Measurements from ENCODE around the gene MROH2B. TPM values are rescaled to one million over a fixed set of nuclear protein-coding genes. Genes with fewer than 3 reads are reported as not detected.

MROH2B gene
- total and polyA plus RNA-seq, 7 experiments from 2014 or later, result not detected

DNA sequence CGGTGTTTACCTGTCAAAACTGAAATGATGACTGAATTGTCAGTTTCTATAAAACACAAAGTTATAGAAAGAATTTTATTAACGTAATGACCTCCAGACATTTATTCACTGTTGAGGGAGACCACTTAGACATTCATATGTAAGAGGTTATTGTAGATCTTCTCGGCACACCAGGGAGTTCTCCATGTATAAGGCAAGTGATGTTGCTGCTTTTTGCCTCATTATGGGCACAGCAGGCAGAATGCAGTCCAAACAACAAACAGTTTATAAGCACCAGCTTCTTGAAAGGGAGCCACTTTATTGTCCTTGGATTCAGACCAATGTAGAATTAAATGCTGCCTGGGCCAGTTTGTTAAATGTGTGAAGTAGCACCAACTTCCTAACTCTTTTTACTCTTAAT is 95.1 kb downstream of the MROH2B start:
- intact Hi-C loops (cut with micrococcal nuclease), result no loop called here
- H3K4me3 ChIP-seq (ENCODE audit: low read length), result no peak overlapping the region
- no peaks in the 10 kb centered on the region for H3K4me1 Mint-ChIP-seq
- ATAC-seq, result no peak
- no peak for DNase-seq
- ChIA-PET POLR2A (no interaction called here), CTCF (no interaction called here)
- no peak overlapping the region for H3K27ac Mint-ChIP-seq
- no peak overlapping the region for H3K4me3 Mint-ChIP-seq
- H3K27ac ChIP-seq (ENCODE audit: low read depth, low read length), result no peak overlapping the region
- peaks cover 2 to 29% (median 11%) of the 10 kb centered on the region in 5 donors for H3K27me3 Mint-ChIP-seq
- H3K36me3 ChIP-seq (ENCODE audit: control insufficient read depth in 2 of 3, insufficient read depth in 3 of 3, low read length in 3 of 3), result no peaks in the 10 kb centered on the region
- no peaks in the 10 kb centered on the region for H3K36me3 Mint-ChIP-seq
- no peaks in the 10 kb centered on the region for H3K27me3 ChIP-seq (ENCODE audit: control insufficient read depth in 2 of 2, insufficient read depth in 2 of 2, low read length in 2 of 2)
- peaks cover 0 to 2% (median 0%) of the 10 kb centered on the region in 11 donors for H3K9me3 Mint-ChIP-seq
- H3K4me1 ChIP-seq (ENCODE audit: control insufficient read depth in 2 of 2, insufficient read depth in 2 of 2, low read length in 2 of 2), result no peaks in the 10 kb centered on the region
- H3K9me3 ChIP-seq (ENCODE audit: control insufficient read depth in 2 of 3, low read length in 3 of 3), result no peaks in the 10 kb centered on the region

DNA sequence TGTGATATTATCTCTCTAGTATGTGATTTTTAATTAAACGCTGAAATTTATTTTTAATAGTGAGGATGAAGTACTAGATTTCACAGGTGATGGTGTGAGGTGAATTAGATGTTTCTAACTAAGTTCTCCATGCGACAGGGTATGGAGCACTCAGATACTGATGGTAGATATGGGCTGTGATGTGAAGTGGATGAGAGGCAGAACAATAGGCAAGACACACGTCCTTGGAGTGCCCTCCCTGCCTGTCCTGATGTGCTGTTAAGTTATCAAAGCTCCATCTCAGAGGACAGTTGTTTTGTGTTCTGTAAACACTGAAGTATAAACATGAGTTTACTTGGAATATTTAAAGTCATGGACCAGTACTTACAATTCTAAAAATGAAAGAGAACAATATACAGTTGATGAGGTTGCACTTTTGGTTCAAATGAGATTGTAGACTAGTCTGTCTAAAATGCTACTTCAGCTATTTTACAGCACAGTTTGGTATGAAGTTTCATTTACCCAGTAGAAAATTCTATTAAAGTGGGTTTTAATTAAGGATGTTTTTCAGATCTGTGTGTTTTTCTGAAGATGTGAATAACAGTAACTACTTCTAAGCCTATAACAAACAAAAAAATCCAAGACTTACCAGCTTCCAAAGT is 97.7 kb downstream of the MROH2B start:
- Mint-ChIP-seq H3K9me3 (peaks cover 0 to 2% (median 0%) of the 10 kb centered on the region in 11 donors), H3K36me3 (no peaks in the 10 kb centered on the region), H3K27ac (no peak overlapping the region), H3K4me3 (no peak overlapping the region), H3K27me3 (peaks cover 0 to 25% (median 11%) of the 10 kb centered on the region in 5 donors), H3K4me1 (no peaks in the 10 kb centered on the region)
- Histone ChIP-seq H3K27me3 (ENCODE audit: control insufficient read depth in 2 of 2, insufficient read depth in 2 of 2, low read length in 2 of 2) (no peaks in the 10 kb centered on the region), H3K4me1 (ENCODE audit: control insufficient read depth in 2 of 2, insufficient read depth in 2 of 2, low read length in 2 of 2) (no peaks in the 10 kb centered on the region), H3K4me3 (ENCODE audit: low read length) (no peak overlapping the region), H3K27ac (ENCODE audit: low read depth, low read length) (no peak overlapping the region), H3K36me3 (ENCODE audit: control insufficient read depth in 2 of 3, insufficient read depth in 3 of 3, low read length in 3 of 3) (no peaks in the 10 kb centered on the region), H3K9me3 (ENCODE audit: control insufficient read depth in 2 of 3, low read length in 3 of 3) (no peaks in the 10 kb centered on the region)
- no peak for ATAC-seq
- ChIA-PET CTCF (no interaction called here), POLR2A (no interaction called here)
- intact Hi-C loops (cut with micrococcal nuclease), result no loop called here
- DNase-seq, result no peak

DNA sequence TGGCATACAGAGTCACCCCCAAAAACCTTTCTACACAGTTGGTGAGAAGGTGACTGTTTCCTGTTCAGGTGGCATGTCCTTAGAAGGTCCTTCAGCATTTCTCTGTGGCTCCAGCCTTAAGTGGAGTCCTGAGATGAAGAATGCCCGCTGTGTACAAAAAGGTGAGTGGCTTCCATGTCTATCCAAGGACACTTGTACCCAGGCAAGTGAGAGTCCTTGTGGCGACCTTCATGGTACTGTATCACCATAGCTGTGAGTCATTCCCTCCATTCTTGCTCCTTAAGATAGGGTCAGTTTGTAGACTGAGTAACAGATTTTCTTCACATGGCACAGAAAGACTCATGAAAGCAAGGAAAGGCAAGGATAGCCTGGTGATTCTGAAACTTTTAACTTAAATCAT is 98.7 kb downstream of the MROH2B start:
- Histone ChIP-seq H3K4me3 (ENCODE audit: low read length) (no peak overlapping the region), H3K27me3 (ENCODE audit: control insufficient read depth in 2 of 2, insufficient read depth in 2 of 2, low read length in 2 of 2) (no peaks in the 10 kb centered on the region), H3K9me3 (ENCODE audit: control insufficient read depth in 2 of 3, low read length in 3 of 3) (no peaks in the 10 kb centered on the region), H3K27ac (ENCODE audit: low read depth, low read length) (no peak overlapping the region), H3K36me3 (ENCODE audit: control insufficient read depth in 2 of 3, insufficient read depth in 3 of 3, low read length in 3 of 3) (no peaks in the 10 kb centered on the region), H3K4me1 (ENCODE audit: control insufficient read depth in 2 of 2, insufficient read depth in 2 of 2, low read length in 2 of 2) (no peaks in the 10 kb centered on the region)
- ATAC-seq (no peak), DNase-seq (no peak)
- H3K36me3 Mint-ChIP-seq, result no peaks in the 10 kb centered on the region
- no peaks in the 10 kb centered on the region for H3K4me1 Mint-ChIP-seq
- H3K27ac Mint-ChIP-seq, result no peak overlapping the region
- H3K9me3 Mint-ChIP-seq, result peaks cover 0 to 2% (median 0%) of the 10 kb centered on the region in 11 donors
- CTCF ChIA-PET, result no interaction called here
- no peak overlapping the region for H3K4me3 Mint-ChIP-seq
- H3K27me3 Mint-ChIP-seq, result peaks cover 0 to 25% (median 10%) of the 10 kb centered on the region in 5 donors
- POLR2A ChIA-PET, result no interaction called here
- intact Hi-C loops (cut with micrococcal nuclease), result no loop called here

DNA sequence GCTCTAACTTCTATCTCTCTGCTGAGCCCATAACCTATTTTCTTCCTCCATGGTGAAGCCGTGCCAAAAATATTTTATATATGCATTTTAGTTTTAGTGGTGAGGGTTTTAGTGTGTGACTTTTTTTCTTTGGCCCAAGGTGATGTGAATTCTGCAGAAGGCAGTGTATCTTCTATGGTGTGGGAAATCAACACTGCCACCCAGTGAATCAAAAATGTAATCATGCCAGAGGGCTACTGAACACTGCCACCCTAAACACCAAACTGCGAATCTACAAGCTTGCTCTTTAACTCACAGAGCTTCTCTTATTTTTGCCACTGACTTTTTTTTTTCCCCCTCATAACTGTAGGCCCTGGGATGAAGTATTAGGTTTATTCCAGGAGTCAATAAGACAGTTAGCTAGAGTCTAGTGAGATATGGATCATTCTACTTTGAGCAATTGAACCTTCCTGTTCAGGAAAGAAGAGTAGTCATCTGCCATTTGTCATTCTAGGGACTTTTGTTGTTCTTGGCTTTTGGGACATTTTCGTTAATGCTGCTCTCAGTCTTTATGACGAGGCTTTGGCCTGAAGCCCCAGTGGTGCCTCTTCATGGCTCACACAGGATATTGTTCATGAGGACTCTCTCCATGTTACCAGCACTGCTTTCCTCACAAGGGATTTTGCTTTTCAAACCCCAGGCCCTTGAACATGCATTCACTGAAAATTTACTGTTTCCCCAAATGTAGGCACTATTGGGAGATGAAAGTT is 108.8 kb downstream of the MROH2B start:
- no peak overlapping the region for H3K4me3 Mint-ChIP-seq
- intact Hi-C loops (cut with micrococcal nuclease), result no loop called here
- no peak overlapping the region for H3K4me3 ChIP-seq (ENCODE audit: low read length)
- H3K9me3 ChIP-seq (ENCODE audit: control insufficient read depth in 2 of 3, low read length in 3 of 3), result no peaks in the 10 kb centered on the region
- H3K36me3 ChIP-seq (ENCODE audit: control insufficient read depth in 2 of 3, insufficient read depth in 3 of 3, low read length in 3 of 3), result no peaks in the 10 kb centered on the region
- peaks cover 0 to 8% (median 3%) of the 10 kb centered on the region in 11 donors for H3K9me3 Mint-ChIP-seq
- ChIA-PET POLR2A (no interaction called here), CTCF (no interaction called here)
- no peaks in the 10 kb centered on the region for H3K4me1 Mint-ChIP-seq
- H3K27ac ChIP-seq (ENCODE audit: low read depth, low read length), result no peak overlapping the region
- DNase-seq (no peak), ATAC-seq (no peak)
- H3K27me3 ChIP-seq (ENCODE audit: control insufficient read depth in 2 of 2, insufficient read depth in 2 of 2, low read length in 2 of 2), result no peaks in the 10 kb centered on the region
- no peak overlapping the region for H3K27ac Mint-ChIP-seq
- H3K4me1 ChIP-seq (ENCODE audit: control insufficient read depth in 2 of 2, insufficient read depth in 2 of 2, low read length in 2 of 2), result no peaks in the 10 kb centered on the region
- H3K36me3 Mint-ChIP-seq, result no peaks in the 10 kb centered on the region
- peaks cover 0 to 9% (median 6%) of the 10 kb centered on the region in 5 donors for H3K27me3 Mint-ChIP-seq

DNA sequence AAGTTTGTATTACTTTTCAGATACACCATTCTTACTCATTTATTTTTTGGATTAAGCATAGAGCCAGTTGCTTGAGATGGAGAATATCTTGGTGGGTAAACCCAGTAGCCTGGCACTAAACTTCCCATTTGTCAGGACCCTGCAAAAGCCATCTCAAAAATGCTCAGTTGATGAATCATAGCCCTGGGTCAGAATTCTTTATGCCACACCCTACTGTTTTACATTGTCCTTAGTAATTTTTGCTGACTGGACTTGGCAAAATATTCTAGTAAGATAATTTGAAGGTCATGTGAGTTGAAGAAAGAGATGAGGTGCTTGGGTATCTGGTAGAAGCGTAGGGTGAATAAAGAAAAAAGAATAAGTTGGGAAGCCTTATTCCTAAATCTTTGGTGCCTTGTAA is 111.1 kb downstream of the MROH2B start:
- Mint-ChIP-seq H3K27me3 (peaks cover 0 to 12% (median 6%) of the 10 kb centered on the region in 5 donors), H3K4me1 (no peaks in the 10 kb centered on the region), H3K36me3 (no peaks in the 10 kb centered on the region), H3K27ac (no peak overlapping the region), H3K9me3 (peaks cover 0 to 8% (median 3%) of the 10 kb centered on the region in 11 donors), H3K4me3 (no peak overlapping the region)
- Histone ChIP-seq H3K27me3 (ENCODE audit: control insufficient read depth in 2 of 2, insufficient read depth in 2 of 2, low read length in 2 of 2) (no peaks in the 10 kb centered on the region), H3K4me3 (ENCODE audit: low read length) (no peak overlapping the region), H3K9me3 (ENCODE audit: control insufficient read depth in 2 of 3, low read length in 3 of 3) (no peaks in the 10 kb centered on the region), H3K27ac (ENCODE audit: low read depth, low read length) (no peak overlapping the region), H3K36me3 (ENCODE audit: control insufficient read depth in 2 of 3, insufficient read depth in 3 of 3, low read length in 3 of 3) (no peaks in the 10 kb centered on the region), H3K4me1 (ENCODE audit: control insufficient read depth in 2 of 2, insufficient read depth in 2 of 2, low read length in 2 of 2) (no peaks in the 10 kb centered on the region)
- ChIA-PET POLR2A (no interaction called here), CTCF (no interaction called here)
- no peak for ATAC-seq
- intact Hi-C loops (cut with micrococcal nuclease), result no loop called here
- DNase-seq, result no peak

DNA sequence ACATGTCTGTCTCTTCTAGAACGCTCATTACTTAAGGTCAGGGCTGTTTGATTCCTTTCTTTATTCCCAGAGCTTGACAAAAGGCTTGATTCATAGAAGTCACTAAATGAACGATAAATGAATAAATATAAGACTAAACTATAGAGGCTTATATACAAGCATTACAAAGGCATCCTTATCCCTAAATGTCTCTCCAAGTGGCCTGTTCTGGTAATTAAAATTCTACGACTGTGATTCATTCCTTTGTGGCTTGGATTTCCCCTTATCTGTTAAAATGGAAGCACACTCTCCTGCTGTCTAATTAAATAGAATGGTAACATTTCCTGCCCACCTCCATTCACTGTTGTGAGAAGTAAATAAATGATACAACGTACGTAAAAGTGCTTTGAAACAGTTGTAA is 112.3 kb downstream of the MROH2B start:
- H3K9me3 ChIP-seq (ENCODE audit: control insufficient read depth in 2 of 3, low read length in 3 of 3), result no peaks in the 10 kb centered on the region
- Mint-ChIP-seq H3K4me1 (no peaks in the 10 kb centered on the region), H3K4me3 (no peak overlapping the region), H3K27ac (no peak overlapping the region), H3K9me3 (peaks cover 0 to 8% (median 3%) of the 10 kb centered on the region in 11 donors), H3K36me3 (no peaks in the 10 kb centered on the region), H3K27me3 (peaks cover 0 to 14% (median 6%) of the 10 kb centered on the region in 5 donors)
- no peak for DNase-seq
- H3K4me1 ChIP-seq (ENCODE audit: control insufficient read depth in 2 of 2, insufficient read depth in 2 of 2, low read length in 2 of 2), result no peaks in the 10 kb centered on the region
- ChIA-PET CTCF (no interaction called here), POLR2A (no interaction called here)
- H3K4me3 ChIP-seq (ENCODE audit: low read length), result no peak overlapping the region
- no peaks in the 10 kb centered on the region for H3K27me3 ChIP-seq (ENCODE audit: control insufficient read depth in 2 of 2, insufficient read depth in 2 of 2, low read length in 2 of 2)
- H3K36me3 ChIP-seq (ENCODE audit: control insufficient read depth in 2 of 3, insufficient read depth in 3 of 3, low read length in 3 of 3), result no peaks in the 10 kb centered on the region
- no peak for ATAC-seq
- intact Hi-C loops (cut with micrococcal nuclease), result no loop called here
- H3K27ac ChIP-seq (ENCODE audit: low read depth, low read length), result no peak overlapping the region

DNA sequence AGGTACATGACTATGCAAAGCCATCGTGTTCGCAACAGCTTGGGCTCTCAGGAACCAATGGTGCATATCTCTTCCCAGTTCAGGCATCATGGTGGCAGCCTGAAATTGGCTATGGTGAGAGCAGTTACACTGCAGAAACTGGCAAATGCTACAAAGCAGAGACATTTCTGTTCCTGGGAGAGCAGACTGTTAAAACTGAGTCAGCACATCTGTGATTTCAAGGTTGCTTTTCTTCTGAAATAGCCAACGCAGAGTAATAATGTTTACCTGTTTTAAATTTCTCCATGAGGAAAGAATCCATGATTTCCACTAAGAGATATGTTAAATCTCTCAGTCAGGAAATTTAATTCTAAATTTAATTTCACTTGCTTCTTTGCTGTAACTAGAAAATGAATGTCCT is 114.1 kb downstream of the MROH2B start:
- H3K4me1 Mint-ChIP-seq, result no peaks in the 10 kb centered on the region
- CTCF ChIA-PET, result no interaction called here
- no peak overlapping the region for H3K27ac Mint-ChIP-seq
- H3K4me3 Mint-ChIP-seq, result no peak overlapping the region
- no peak overlapping the region for H3K27ac ChIP-seq (ENCODE audit: low read depth, low read length)
- no peaks in the 10 kb centered on the region for H3K36me3 ChIP-seq (ENCODE audit: control insufficient read depth in 2 of 3, insufficient read depth in 3 of 3, low read length in 3 of 3)
- H3K4me3 ChIP-seq (ENCODE audit: low read length), result no peak overlapping the region
- peaks cover 0 to 8% (median 4%) of the 10 kb centered on the region in 11 donors for H3K9me3 Mint-ChIP-seq
- intact Hi-C loops (cut with micrococcal nuclease), result no loop called here
- no peaks in the 10 kb centered on the region for H3K4me1 ChIP-seq (ENCODE audit: control insufficient read depth in 2 of 2, insufficient read depth in 2 of 2, low read length in 2 of 2)
- peaks cover 0 to 3% (median 0%) of the 10 kb centered on the region in 5 donors for H3K36me3 Mint-ChIP-seq
- POLR2A ChIA-PET, result no interaction called here
- ATAC-seq, result no peak
- no peaks in the 10 kb centered on the region for H3K27me3 ChIP-seq (ENCODE audit: control insufficient read depth in 2 of 2, insufficient read depth in 2 of 2, low read length in 2 of 2)
- no peaks in the 10 kb centered on the region for H3K9me3 ChIP-seq (ENCODE audit: control insufficient read depth in 2 of 3, low read length in 3 of 3)
- no peak for DNase-seq
- H3K27me3 Mint-ChIP-seq, result peaks cover 0 to 20% (median 10%) of the 10 kb centered on the region in 5 donors
